ENCODE measurements around the gene KCNQ1.

DNA sequence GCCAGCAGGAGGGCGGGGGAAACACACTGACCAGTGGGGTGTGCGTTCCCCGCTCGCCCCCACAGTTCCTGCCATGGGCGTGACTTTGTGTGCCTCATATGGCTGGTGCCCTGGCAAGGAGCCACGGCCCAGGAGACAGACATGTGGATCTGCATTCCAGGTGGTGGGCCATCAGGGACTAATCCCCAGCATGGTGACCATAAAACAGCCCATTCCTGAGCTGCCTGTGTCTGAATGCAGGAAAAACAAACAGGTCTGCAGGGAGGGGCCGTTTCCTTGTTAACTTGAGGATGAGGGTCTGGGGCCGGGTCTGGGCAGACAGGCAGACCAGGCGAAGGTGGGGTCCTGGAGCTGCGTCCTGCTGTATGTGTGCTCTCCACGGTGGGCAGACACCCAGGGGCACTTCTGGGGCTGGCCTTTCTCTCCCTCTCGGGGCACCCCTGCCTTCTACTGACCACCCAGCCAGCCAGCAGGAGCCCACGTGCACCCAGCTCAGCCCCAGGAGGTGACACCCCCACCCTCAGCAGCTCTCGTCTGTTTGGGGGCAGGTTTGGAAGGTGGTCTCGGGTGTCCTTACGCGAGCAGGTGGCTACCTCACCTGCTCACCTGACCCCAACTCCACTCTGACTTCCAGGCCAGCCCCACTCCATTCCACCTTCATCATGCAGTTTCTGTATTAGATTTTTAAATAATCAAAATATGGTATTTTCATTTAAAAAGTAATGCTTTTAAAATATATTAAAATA, 134.7 kb downstream of the KCNQ1 start:
- no peak for TF ChIP-seq CTCF (IDR thresholded peaks at IDR 0.05; ENCODE audit: low read length)
- TF ChIP-seq EZH2 (IDR thresholded peaks at IDR 0.05; ENCODE audit: borderline replicate concordance, low read length), result no peak
